Breast epithelium (tissue), 4 donors: Measurements from ENCODE around the gene CCDC78. TPM values are rescaled to one million over a fixed set of nuclear protein-coding genes. Genes with fewer than 3 reads are reported as not detected.
A peak's percentile ranks its signal among the peaks of the same experiment; 100 is the strongest.
"Not testable (repeated sequence)": the region's sequence is repeated elsewhere in the genome, so short reads cannot be mapped to it uniquely, and the experiment has no call there.

Experiments used
- DNase-seq, 2 donors: peaks; one replicate each; pipeline ENCODE4 v3.0.0-alpha.2; 2019; ENCODE audit warnings: low spot score in 2 of 2
- H3K27ac ChIP-seq, 2 donors: fragments of 200-600 bp; sonication (generic) in 1 of 2; one replicate each; pipeline ENCODE4 v1.5.1; 2016 to 2019; ENCODE audit warnings: mild to moderate bottlenecking in 1 of 2
- H3K27me3 ChIP-seq, 2 donors: fragments of 200-600 bp; sonication (generic) in 1 of 2; one replicate each; pipeline versions ENCODE4 v1.5.1 to v1.6.0; 2017 to 2019; ENCODE audit warnings: control low read depth in 1 of 2, mild to moderate bottlenecking in 1 of 2
- H3K36me3 ChIP-seq: fragments of 200-600 bp; one replicate; pipeline ENCODE4 v1.5.1; 2019
- H3K4me1 ChIP-seq, 2 donors: fragments of 200-600 bp; sonication (generic); one replicate each; pipeline ENCODE4 v1.5.1; 2016 to 2019; ENCODE audit warnings: control low read depth in 1 of 2
- H3K4me3 ChIP-seq, 3 donors: fragments of 200-600 bp; sonication (generic); 1 replicate in 2 of 3; 2 replicates in 1 of 3; pipeline ENCODE4 v1.5.1; 2016 to 2019; ENCODE audit warnings: mild to moderate bottlenecking in 3 of 3, moderate library complexity in 2 of 3
- H3K9me3 ChIP-seq, 2 donors: fragments of 200-600 bp; sonication (generic) in 1 of 2; one replicate each; pipeline ENCODE4 v1.5.1; 2016 to 2019; ENCODE audit warnings: control low read depth in 1 of 2
- POLR2A ChIP-seq: fragments of 450-650 bp; IDR thresholded peaks from one replicate; pipeline ENCODE4 v1.6.1; 2016; ENCODE audit warnings: antibody characterized with exemption, mild to moderate bottlenecking, moderate library complexity
- POLR2AphosphoS5 ChIP-seq, 3 donors: sonication (generic); formaldehyde crosslinking; IDR thresholded peaks; one replicate each; pipeline ENCODE4 v1.6.1; 2017; ENCODE audit warnings: antibody characterized with exemption in 3 of 3
- intact Hi-C: fragments of 100-400 bp; cut with DNase I; formaldehyde crosslinking; loops from one replicate; pipeline ENCODE4 v1.15.1; 2023; ENCODE audit warnings: low total_unique reads
- total RNA-seq, 3 donors: library from RNA; depleted of rRNA; stranded (reverse); fragments of >200 nt; gene quantifications; one replicate each; pipeline ENCODE4 v1.1.0, GENCODE V29; 2016
- TF ChIP-seq, protein P1 (sequence below), 3 donors: fragments of 450-650 bp; IDR thresholded peaks; one replicate each; pipeline ENCODE4 v1.5.1; 2016 to 2017; ENCODE audit warnings: antibody characterized with exemption in 3 of 3, mild to moderate bottlenecking in 3 of 3, moderate library complexity in 3 of 3

CCDC78 gene
- total RNA-seq, 3 donors from 2014 or later = 0.48 to 2.9 (median 2.6) TPM

- H3K9me3 ChIP-seq = no peaks in the 10 kb centered on the region
- H3K27ac ChIP-seq = no peak overlapping the region
- no peak overlapping the region for H3K4me3 ChIP-seq
- H3K36me3 ChIP-seq = no peaks in the 10 kb centered on the region
- peaks cover 15 to 39% of the 10 kb centered on the region in 2 donors for H3K27me3 ChIP-seq
- H3K4me1 ChIP-seq = peaks cover 24 to 29% of the 10 kb centered on the region in 2 donors
- no peak for DNase-seq
- intact Hi-C loops = no loop called here
- no peak for TF ChIP-seq POLR2A
- no peak for TF ChIP-seq POLR2AphosphoS5 (IDR thresholded peaks at IDR 0.05)
- TF ChIP-seq, protein P1, sequence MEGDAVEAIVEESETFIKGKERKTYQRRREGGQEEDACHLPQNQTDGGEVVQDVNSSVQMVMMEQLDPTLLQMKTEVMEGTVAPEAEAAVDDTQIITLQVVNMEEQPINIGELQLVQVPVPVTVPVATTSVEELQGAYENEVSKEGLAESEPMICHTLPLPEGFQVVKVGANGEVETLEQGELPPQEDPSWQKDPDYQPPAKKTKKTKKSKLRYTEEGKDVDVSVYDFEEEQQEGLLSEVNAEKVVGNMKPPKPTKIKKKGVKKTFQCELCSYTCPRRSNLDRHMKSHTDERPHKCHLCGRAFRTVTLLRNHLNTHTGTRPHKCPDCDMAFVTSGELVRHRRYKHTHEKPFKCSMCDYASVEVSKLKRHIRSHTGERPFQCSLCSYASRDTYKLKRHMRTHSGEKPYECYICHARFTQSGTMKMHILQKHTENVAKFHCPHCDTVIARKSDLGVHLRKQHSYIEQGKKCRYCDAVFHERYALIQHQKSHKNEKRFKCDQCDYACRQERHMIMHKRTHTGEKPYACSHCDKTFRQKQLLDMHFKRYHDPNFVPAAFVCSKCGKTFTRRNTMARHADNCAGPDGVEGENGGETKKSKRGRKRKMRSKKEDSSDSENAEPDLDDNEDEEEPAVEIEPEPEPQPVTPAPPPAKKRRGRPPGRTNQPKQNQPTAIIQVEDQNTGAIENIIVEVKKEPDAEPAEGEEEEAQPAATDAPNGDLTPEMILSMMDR (IDR thresholded peaks at IDR 0.05) = no peak
These were observed 33.7 kb downstream of the CCDC78 start for GRCh38 chr16:692356-693108.

- intact Hi-C loops, H3K4me3 ChIP-seq, H3K9me3 ChIP-seq, H3K36me3 ChIP-seq: not testable (repeated sequence)
- Histone ChIP-seq H3K27ac (peak overlapping the region; percentile 88 to 91), H3K4me1 (peaks cover 24 to 29% of the 10 kb centered on the region in 2 donors), H3K27me3 (peaks cover 15 to 34% of the 10 kb centered on the region in 2 donors)
- peak in 1 of 2 donors; percentile 60 for DNase-seq
These were observed 35.0 kb downstream of the CCDC78 start for GRCh38 chr16:691242-691641.

- peaks cover 24 to 34% of the 10 kb centered on the region in 2 donors for H3K4me1 ChIP-seq
- no peaks in the 10 kb centered on the region for H3K36me3 ChIP-seq
- intact Hi-C loops = no loop called here
These were observed 36.9 kb downstream of the CCDC78 start for GRCh38 chr16:689175-689897.

GRCh38 chr16:687499-687898 is 38.7 kb downstream of the CCDC78 start:
- Histone ChIP-seq H3K9me3 (no peaks in the 10 kb centered on the region), H3K36me3 (no peaks in the 10 kb centered on the region), H3K4me3 (no peak overlapping the region), H3K27ac (no peak overlapping the region), H3K4me1 (peaks cover 17 to 36% of the 10 kb centered on the region in 2 donors), H3K27me3 (no peaks in the 10 kb centered on the region)
- intact Hi-C loops = no loop called here
- no peak for DNase-seq
- no peak for TF ChIP-seq POLR2AphosphoS5 (IDR thresholded peaks at IDR 0.05)
- TF ChIP-seq POLR2A = no peak

More at GRCh38 chr16:689175-689897, 36.9 kb downstream of the CCDC78 start:
- TF ChIP-seq POLR2AphosphoS5 (IDR thresholded peaks at IDR 0.05) = no peak
- TF ChIP-seq, protein P1 (IDR thresholded peaks at IDR 0.05) = no peak
- no peak for TF ChIP-seq POLR2A
- Histone ChIP-seq H3K27ac (peak overlapping the region; percentile 88 to 91), H3K27me3 (peaks cover 8 to 18% of the 10 kb centered on the region in 2 donors), H3K9me3 (no peaks in the 10 kb centered on the region), H3K4me3 (peak overlapping the region; percentile 85 to 98 (median 92))
- DNase-seq = no peak

- DNase-seq = no peak
- intact Hi-C loops = no loop called here
- no peak overlapping the region for H3K4me3 ChIP-seq
- no peak for TF ChIP-seq POLR2A
- TF ChIP-seq POLR2AphosphoS5 (IDR thresholded peaks at IDR 0.05) = no peak
- TF ChIP-seq, protein P1 (IDR thresholded peaks at IDR 0.05) = no peak
- H3K9me3 ChIP-seq = no peaks in the 10 kb centered on the region
- H3K27ac ChIP-seq = no peak overlapping the region
- H3K27me3 ChIP-seq = no peaks in the 10 kb centered on the region
- peaks cover 19 to 40% of the 10 kb centered on the region in 2 donors for H3K4me1 ChIP-seq
- no peaks in the 10 kb centered on the region for H3K36me3 ChIP-seq
These were observed 39.6 kb downstream of the CCDC78 start for GRCh38 chr16:686459-687260.
